Measurements from ENCODE around the gene FARP1.

- TF ChIP-seq EZH2 (IDR thresholded peaks at IDR 0.05): no peak
- peak; percentile 60; the same call in 1 of the 2 replicates for TF ChIP-seq POLR2AphosphoS5 (IDR thresholded peaks at IDR 0.05; ENCODE audit: borderline replicate concordance, low read depth, low read length)
Measured at GRCh38 chr13:98399756-98400155, 256.9 kb downstream of the FARP1 start.

Data from SK-N-MC (cell line).